ENCODE data around the gene ADAM12. TPM values are rescaled to one million over a fixed set of nuclear protein-coding genes. Genes with fewer than 3 reads are reported as not detected.

The ADAM12 gene
- total RNA-seq, 1 experiment from 2014 or later: 16.8 TPM

DNA sequence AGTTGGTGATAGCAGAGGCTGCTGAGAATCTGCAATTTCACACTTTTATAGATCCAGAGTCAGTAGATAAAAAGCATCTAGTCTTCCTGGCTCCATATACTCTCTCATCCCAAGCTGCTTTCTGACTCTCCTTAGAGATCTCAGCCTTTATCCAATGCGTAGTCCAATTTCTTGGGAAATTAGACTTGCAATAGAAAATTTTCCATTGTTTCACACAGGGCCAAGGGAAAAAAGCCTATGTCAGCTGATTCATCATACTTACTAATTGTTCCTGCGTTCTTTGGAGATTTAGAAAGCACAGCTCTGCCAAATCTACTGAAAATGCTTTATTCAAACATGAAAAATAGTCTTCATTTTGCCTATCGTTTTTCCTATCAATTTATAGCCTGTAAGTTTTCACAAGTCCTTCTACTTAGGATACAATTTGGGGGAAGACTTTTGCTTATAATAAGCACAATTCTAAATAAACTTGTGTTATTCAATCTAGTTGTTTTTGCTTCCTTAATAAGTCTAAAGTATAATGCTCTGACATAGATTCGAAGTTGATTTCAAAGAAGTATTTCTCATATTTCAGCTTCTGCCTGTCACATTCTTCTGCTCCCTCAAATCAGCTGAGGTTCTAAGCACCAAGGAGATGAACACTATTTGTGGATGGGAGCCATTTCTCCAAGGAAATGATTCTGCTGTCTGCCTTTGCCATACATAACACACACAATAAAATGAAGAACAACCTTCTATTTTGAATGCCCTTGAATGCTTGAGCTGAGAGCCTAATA is 165.4 kb downstream of the ADAM12 start:
- Histone ChIP-seq H2AFZ (no peak overlapping the region), H3F3A (ENCODE audit: insufficient read depth, low read depth) (no peaks in the 10 kb centered on the region), H3K4me2 (no peak overlapping the region), H3K27me3 (ENCODE audit: insufficient read depth, low read depth) (no peaks in the 10 kb centered on the region), H3K36me3 (ENCODE audit: low read depth) (no peaks in the 10 kb centered on the region), H3K4me3 (no peak overlapping the region), H3K4me1 (replicated peaks; ENCODE audit: insufficient read depth) (peaks cover 8% of the 10 kb centered on the region; the same call in 1 of the 2 replicates), H3K9me2 (ENCODE audit: insufficient read depth) (no peaks in the 10 kb centered on the region), H4K20me1 (ENCODE audit: insufficient read depth) (no peaks in the 10 kb centered on the region), H3K79me2 (ENCODE audit: low read depth) (no peaks in the 10 kb centered on the region), H3K27ac (no peak overlapping the region), H3K9me3 (ENCODE audit: insufficient read depth, low read depth) (no peaks in the 10 kb centered on the region)
- no peak for TF ChIP-seq EZH2 (IDR thresholded peaks at IDR 0.05; ENCODE audit: low read depth)
- TF ChIP-seq, protein P1, sequence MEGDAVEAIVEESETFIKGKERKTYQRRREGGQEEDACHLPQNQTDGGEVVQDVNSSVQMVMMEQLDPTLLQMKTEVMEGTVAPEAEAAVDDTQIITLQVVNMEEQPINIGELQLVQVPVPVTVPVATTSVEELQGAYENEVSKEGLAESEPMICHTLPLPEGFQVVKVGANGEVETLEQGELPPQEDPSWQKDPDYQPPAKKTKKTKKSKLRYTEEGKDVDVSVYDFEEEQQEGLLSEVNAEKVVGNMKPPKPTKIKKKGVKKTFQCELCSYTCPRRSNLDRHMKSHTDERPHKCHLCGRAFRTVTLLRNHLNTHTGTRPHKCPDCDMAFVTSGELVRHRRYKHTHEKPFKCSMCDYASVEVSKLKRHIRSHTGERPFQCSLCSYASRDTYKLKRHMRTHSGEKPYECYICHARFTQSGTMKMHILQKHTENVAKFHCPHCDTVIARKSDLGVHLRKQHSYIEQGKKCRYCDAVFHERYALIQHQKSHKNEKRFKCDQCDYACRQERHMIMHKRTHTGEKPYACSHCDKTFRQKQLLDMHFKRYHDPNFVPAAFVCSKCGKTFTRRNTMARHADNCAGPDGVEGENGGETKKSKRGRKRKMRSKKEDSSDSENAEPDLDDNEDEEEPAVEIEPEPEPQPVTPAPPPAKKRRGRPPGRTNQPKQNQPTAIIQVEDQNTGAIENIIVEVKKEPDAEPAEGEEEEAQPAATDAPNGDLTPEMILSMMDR (conservative IDR thresholded peaks at IDR 0.05): no peak
- CTCF ChIA-PET: no interaction called here
- no TSS peak for BruUV-seq (replicated peaks)
- intact Hi-C loops (cut with micrococcal nuclease; ENCODE audit: unreplicated experiment): no loop called here
- DNase-seq: no peak
- POLR2A ChIA-PET (ENCODE audit: unreplicated experiment): no interaction called here

DNA sequence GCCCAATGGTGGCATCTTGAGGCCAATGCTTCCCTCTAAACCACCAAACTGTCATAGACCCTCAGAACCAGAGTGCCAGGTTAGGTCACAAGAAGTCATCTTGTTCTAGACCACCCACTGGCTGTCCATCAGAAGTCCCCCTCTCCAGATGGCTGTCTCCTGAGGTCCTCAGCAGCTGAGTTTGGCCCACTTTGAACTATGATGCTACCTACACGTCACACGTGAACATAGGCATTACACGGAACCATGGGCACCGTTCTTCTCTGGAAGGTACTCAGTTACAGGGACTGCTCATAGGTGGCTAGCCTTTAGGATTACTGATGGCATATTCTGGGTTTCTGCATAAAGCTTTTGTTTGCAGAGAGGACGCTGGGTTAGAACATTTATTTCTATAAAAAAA is 166.4 kb downstream of the ADAM12 start:
- no peak for DNase-seq

DNA sequence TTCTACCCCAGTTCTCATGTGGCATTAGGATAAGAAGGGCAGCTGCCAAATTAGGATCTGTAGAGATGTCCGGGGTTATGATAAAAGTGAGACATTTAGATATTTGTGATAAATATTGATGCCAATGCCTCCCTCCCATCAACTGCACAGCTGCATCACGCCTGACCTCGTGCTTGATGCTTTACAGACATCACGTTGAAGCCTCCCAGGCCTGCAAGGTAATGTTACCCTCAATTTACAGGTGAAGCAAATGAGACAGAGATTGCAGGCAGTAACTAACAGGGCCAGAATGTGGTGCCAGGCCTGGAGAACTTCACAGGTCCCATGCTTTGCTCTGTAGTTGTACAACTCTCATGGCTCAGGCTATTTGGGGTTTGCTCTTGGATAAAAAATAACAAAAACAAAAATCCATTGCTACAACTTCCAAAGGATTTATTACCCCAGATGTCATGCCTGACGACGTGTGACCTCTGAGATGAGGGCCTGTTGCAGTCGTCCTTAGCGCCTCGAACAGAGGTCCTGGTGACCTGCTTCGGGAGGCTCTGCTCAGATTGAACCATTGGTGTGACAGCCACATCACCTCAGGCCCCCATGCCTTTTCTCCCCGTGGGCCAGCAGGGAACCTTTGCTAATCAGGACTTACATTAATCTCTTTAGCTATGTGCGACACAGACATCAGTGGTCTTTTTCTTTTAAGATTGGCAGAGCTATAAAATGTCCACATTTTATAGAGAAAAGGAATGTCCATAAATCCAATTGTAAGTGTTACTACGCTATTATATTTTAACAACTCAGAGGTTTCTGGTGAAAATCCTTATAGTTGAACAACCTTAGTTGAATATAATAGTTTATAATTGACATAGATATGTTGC is 169.3 kb downstream of the ADAM12 start:
- no peak overlapping the region for H3K27ac ChIP-seq
- no peak overlapping the region for H3K4me3 ChIP-seq
- no peak overlapping the region for H2AFZ ChIP-seq
- TF ChIP-seq EZH2 (IDR thresholded peaks at IDR 0.05; ENCODE audit: low read depth): no peak
- TF ChIP-seq, protein P1 (conservative IDR thresholded peaks at IDR 0.05): no peak
- CTCF ChIA-PET: no interaction called here
- no TSS peak for BruUV-seq (replicated peaks)
- H3K9me3 ChIP-seq (ENCODE audit: insufficient read depth, low read depth): no peaks in the 10 kb centered on the region
- H3K36me3 ChIP-seq (ENCODE audit: low read depth): no peaks in the 10 kb centered on the region
- no peaks in the 10 kb centered on the region for H4K20me1 ChIP-seq (ENCODE audit: insufficient read depth)
- intact Hi-C loops (cut with micrococcal nuclease; ENCODE audit: unreplicated experiment): no loop called here
- no peaks in the 10 kb centered on the region for H3K4me1 ChIP-seq (replicated peaks; ENCODE audit: insufficient read depth)
- H3K9me2 ChIP-seq (ENCODE audit: insufficient read depth): no peaks in the 10 kb centered on the region
- H3F3A ChIP-seq (ENCODE audit: insufficient read depth, low read depth): no peaks in the 10 kb centered on the region
- POLR2A ChIA-PET (ENCODE audit: unreplicated experiment): no interaction called here
- no peaks in the 10 kb centered on the region for H3K79me2 ChIP-seq (ENCODE audit: low read depth)
- no peak for DNase-seq
- no peak overlapping the region for H3K4me2 ChIP-seq
- H3K27me3 ChIP-seq (ENCODE audit: insufficient read depth, low read depth): no peaks in the 10 kb centered on the region

More for the DNA sequence above, 166.4 kb downstream of the ADAM12 start:
- ChIA-PET CTCF (interaction anchor here (0.7 kb wide), 1 partner anchor 316 kb away, joined by 4 read pairs; no protein-coding TSS in a partner anchor), POLR2A (ENCODE audit: unreplicated experiment) (no interaction called here)
- no peaks in the 10 kb centered on the region for H3F3A ChIP-seq (ENCODE audit: insufficient read depth, low read depth)
- BruUV-seq (replicated peaks): no TSS peak
- H2AFZ ChIP-seq: no peak overlapping the region
- H3K27ac ChIP-seq: no peak overlapping the region
- H3K36me3 ChIP-seq (ENCODE audit: low read depth): no peaks in the 10 kb centered on the region
- no peak overlapping the region for H3K4me3 ChIP-seq
- TF ChIP-seq EZH2 (IDR thresholded peaks at IDR 0.05; ENCODE audit: low read depth): no peak
- TF ChIP-seq, protein P1 (conservative IDR thresholded peaks at IDR 0.05): no peak
- intact Hi-C loops (cut with micrococcal nuclease; ENCODE audit: unreplicated experiment): no loop called here
- H3K27me3 ChIP-seq (ENCODE audit: insufficient read depth, low read depth): no peaks in the 10 kb centered on the region
- no peaks in the 10 kb centered on the region for H3K9me2 ChIP-seq (ENCODE audit: insufficient read depth)
- no peaks in the 10 kb centered on the region for H4K20me1 ChIP-seq (ENCODE audit: insufficient read depth)
- H3K4me1 ChIP-seq (replicated peaks; ENCODE audit: insufficient read depth): no peaks in the 10 kb centered on the region
- H3K9me3 ChIP-seq (ENCODE audit: insufficient read depth, low read depth): no peaks in the 10 kb centered on the region
- H3K4me2 ChIP-seq: no peak overlapping the region
- no peaks in the 10 kb centered on the region for H3K79me2 ChIP-seq (ENCODE audit: low read depth)
